Natural killer cell (primary cell): ENCODE measurements around the gene LRRC73. TPM values are rescaled to one million over a fixed set of nuclear protein-coding genes. Genes with fewer than 3 reads are reported as not detected.

Source experiments
- ATAC-seq, 3 donors: fragments of 150-1000 bp in 2 of 3; fragments of 200-7000 bp in 1 of 3; cut with Tn5 transposase; 1 replicate in 1 of 3; 2 replicates in 2 of 3; pipeline ENCODE4 v1.10.0; 2021; ENCODE audit warnings: mild to moderate bottlenecking in 2 of 3, moderate library complexity in 2 of 3
- DNase-seq, 2 donors: peaks; one replicate each; pipeline versions ENCODE4 v3.0.0 to v3.0.0-alpha.2; 2013 to 2021; ENCODE audit warnings: mixed read lengths in 1 of 2
- H3K27ac ChIP-seq: one replicate; pipeline ENCODE4 v1.5.1; 2013; ENCODE audit warnings: mild to moderate bottlenecking, low read length
- H3K27me3 ChIP-seq: one replicate; pipeline ENCODE4 v1.6.1; 2013; ENCODE audit warnings: low read length; ENCODE audit not compliant: control insufficient read depth, insufficient read depth
- H3K36me3 ChIP-seq: one replicate; pipeline ENCODE4 v1.6.1; 2013; ENCODE audit warnings: low read length; ENCODE audit not compliant: control insufficient read depth, insufficient read depth
- H3K4me1 ChIP-seq: one replicate; pipeline ENCODE4 v1.6.1; 2013; ENCODE audit warnings: low read length; ENCODE audit not compliant: control insufficient read depth, insufficient read depth
- H3K4me3 ChIP-seq: one replicate; pipeline ENCODE4 v1.5.1; 2013; ENCODE audit warnings: low read length
- H3K9me3 ChIP-seq: one replicate; pipeline ENCODE4 v1.6.1; 2013; ENCODE audit warnings: low read length; ENCODE audit not compliant: control insufficient read depth, insufficient read depth
- H3K27ac Mint-ChIP-seq, 2 donors: one replicate each; pipeline ENCODE4 v1.8.0; 2022; ENCODE audit warnings: mild to moderate bottlenecking in 2 of 2, mixed read lengths in 2 of 2, moderate library complexity in 1 of 2
- H3K27me3 Mint-ChIP-seq, 2 donors: one replicate each; pipeline ENCODE4 v1.8.0; 2022; ENCODE audit warnings: low read depth in 2 of 2, mixed read lengths in 2 of 2
- H3K36me3 Mint-ChIP-seq: one replicate; pipeline ENCODE4 v1.8.0; 2022; ENCODE audit warnings: mixed read lengths
- H3K4me1 Mint-ChIP-seq, 2 donors: one replicate each; pipeline ENCODE4 v1.8.0; 2022; ENCODE audit warnings: mixed read lengths in 2 of 2
- H3K4me3 Mint-ChIP-seq: one replicate; pipeline ENCODE4 v1.8.0; 2022; ENCODE audit warnings: mild to moderate bottlenecking, moderate library complexity, mixed read lengths
- H3K9me3 Mint-ChIP-seq, 2 donors: one replicate each; pipeline ENCODE4 v1.8.0; 2022; ENCODE audit warnings: mixed read lengths in 2 of 2
- CTCF ChIP-seq: fragments of 200-600 bp; IDR thresholded peaks from one replicate; pipeline ENCODE4 v1.8.0; 2022; ENCODE audit warnings: antibody characterized with exemption
- WGBS: methylation state at CpG from one replicate; pipeline ENCODE4 v1.1.7; 2013; ENCODE audit warnings: missing lambda C conversion rate; ENCODE audit not compliant: insufficient coverage; 5-methylcytosine and 5-hydroxymethylcytosine counted together
- intact Hi-C: fragments of 100-400 bp; cut with micrococcal nuclease; formaldehyde crosslinking; loops from one replicate; pipeline ENCODE4 v1.14.2; 2022
- total RNA-seq, 4 donors: library from RNA; stranded (reverse); fragments of 120-200 nt in 1 of 4; gene quantifications; one replicate each; pipeline versions ENCODE4 v1.2.3 to v1.2.4, GENCODE V29; 2013 to 2022

The LRRC73 gene
- total RNA-seq, 3 donors from 2014 or later (not counting 1 experiment from before 2014, with no cell fraction given), result 0.24 to 0.68 (median 0.45) TPM

- no peak for ATAC-seq
- Mint-ChIP-seq H3K36me3 (no peaks in the 10 kb centered on the region), H3K27ac (no peak overlapping the region), H3K9me3 (no peaks in the 10 kb centered on the region), H3K4me3 (no peak overlapping the region), H3K4me1 (peaks cover 15 to 24% of the 10 kb centered on the region in 2 donors), H3K27me3 (no peaks in the 10 kb centered on the region)
- Histone ChIP-seq H3K4me3 (no peak overlapping the region), H3K27me3 (no peaks in the 10 kb centered on the region), H3K36me3 (no peaks in the 10 kb centered on the region), H3K4me1 (peaks cover 14% of the 10 kb centered on the region), H3K27ac (no peak overlapping the region), H3K9me3 (no peaks in the 10 kb centered on the region)
- no peak for DNase-seq
- 98% methylated on average over 6 of the region's 6 CpGs for WGBS
- intact Hi-C loops, result no loop called here
- no peak for TF ChIP-seq CTCF
Observed at GRCh38 chr6:43490523-43490939, 19.6 kb downstream of the LRRC73 start.

GRCh38 chr6:43489277-43490072, 20.7 kb downstream of the LRRC73 start:
- peaks cover 5 to 14% of the 10 kb centered on the region in 2 donors for H3K4me1 Mint-ChIP-seq
- H3K9me3 Mint-ChIP-seq, result no peaks in the 10 kb centered on the region
- ATAC-seq (no peak), DNase-seq (no peak)
- Histone ChIP-seq H3K36me3 (no peaks in the 10 kb centered on the region), H3K4me1 (peaks cover 3% of the 10 kb centered on the region), H3K4me3 (no peak overlapping the region), H3K9me3 (no peaks in the 10 kb centered on the region), H3K27me3 (no peaks in the 10 kb centered on the region), H3K27ac (no peak overlapping the region)
- 92% methylated on average over 12 of the region's 12 CpGs for WGBS
- H3K27me3 Mint-ChIP-seq, result no peaks in the 10 kb centered on the region
- intact Hi-C loops, result no loop called here
- H3K36me3 Mint-ChIP-seq, result no peaks in the 10 kb centered on the region
- TF ChIP-seq CTCF, result no peak
- no peak overlapping the region for H3K27ac Mint-ChIP-seq
- H3K4me3 Mint-ChIP-seq, result no peak overlapping the region

- no peak for TF ChIP-seq CTCF
- Mint-ChIP-seq H3K27me3 (no peaks in the 10 kb centered on the region), H3K36me3 (no peaks in the 10 kb centered on the region), H3K9me3 (no peaks in the 10 kb centered on the region), H3K4me1 (peaks cover under 1 to 10% of the 10 kb centered on the region in 2 donors), H3K27ac (peak overlapping the region in 1 of 2 donors; percentile 33), H3K4me3 (no peak overlapping the region)
- Histone ChIP-seq H3K4me3 (no peak overlapping the region), H3K4me1 (no peaks in the 10 kb centered on the region), H3K27ac (no peak overlapping the region), H3K9me3 (no peaks in the 10 kb centered on the region), H3K27me3 (no peaks in the 10 kb centered on the region), H3K36me3 (no peaks in the 10 kb centered on the region)
- DNase-seq (no peak), ATAC-seq (no peak)
- intact Hi-C loops, result no loop called here
- WGBS, result 83% methylated on average over 4 of the region's 4 CpGs
Observed at GRCh38 chr6:43488667-43489276, 21.4 kb downstream of the LRRC73 start.
